Tibial artery (tissue), 4 donors: ENCODE measurements around the gene KREMEN2.
"Not testable (repeated sequence)": the region's sequence is repeated elsewhere in the genome, so short reads cannot be mapped to it uniquely, and the experiment has no call there.

ENCODE experiments used
- DNase-seq, 2 donors: peaks; one replicate each; pipeline ENCODE4 v3.0.0-alpha.2; 2019
- H3K27ac ChIP-seq, 2 donors: fragments of 200-600 bp; sonication (generic) in 1 of 2; 1 replicate in 1 of 2; 2 replicates in 1 of 2; pipeline ENCODE4 v1.5.1; 2018 to 2019; ENCODE audit warnings: mild to moderate bottlenecking in 1 of 2
- H3K27me3 ChIP-seq, 2 donors: fragments of 200-600 bp; sonication (generic) in 1 of 2; one replicate each; pipeline versions ENCODE4 v1.5.1 to v1.6.0; 2016 to 2019
- H3K36me3 ChIP-seq, 3 donors: fragments of 200-600 bp; sonication (generic) in 2 of 3; one replicate each; pipeline ENCODE4 v1.5.1; 2016 to 2019; ENCODE audit warnings: mild to moderate bottlenecking in 2 of 3
- H3K4me1 ChIP-seq, 4 donors: fragments of 200-600 bp; sonication (generic) in 2 of 4; 1 replicate in 3 of 4; 2 replicates in 1 of 4; pipeline ENCODE4 v1.5.1; 2016 to 2019
- H3K4me3 ChIP-seq, 2 donors: fragments of 200-600 bp; sonication (generic) in 1 of 2; 1 replicate in 1 of 2; 2 replicates in 1 of 2; pipeline ENCODE4 v1.5.1; 2018 to 2019; ENCODE audit warnings: mild to moderate bottlenecking in 2 of 2
- H3K9me3 ChIP-seq, 3 donors: fragments of 200-600 bp; sonication (generic) in 1 of 3; one replicate each; pipeline ENCODE4 v1.5.1; 2016 to 2019
- CTCF ChIP-seq, 2 experiments: fragments of 200-600 bp in 1 of 2; fragments of 450-650 bp in 1 of 2; IDR thresholded peaks; one replicate each; pipeline ENCODE4 v1.5.1; 2017 to 2019; ENCODE audit warnings: antibody characterized with exemption in 2 of 2, mild to moderate bottlenecking in 1 of 2, moderate library complexity in 1 of 2
- intact Hi-C: fragments of 100-400 bp; cut with DNase I; formaldehyde crosslinking; loops from one replicate; pipeline ENCODE4 v1.15.0; 2023; ENCODE audit warnings: low total_unique reads

Gene KREMEN2

DNA sequence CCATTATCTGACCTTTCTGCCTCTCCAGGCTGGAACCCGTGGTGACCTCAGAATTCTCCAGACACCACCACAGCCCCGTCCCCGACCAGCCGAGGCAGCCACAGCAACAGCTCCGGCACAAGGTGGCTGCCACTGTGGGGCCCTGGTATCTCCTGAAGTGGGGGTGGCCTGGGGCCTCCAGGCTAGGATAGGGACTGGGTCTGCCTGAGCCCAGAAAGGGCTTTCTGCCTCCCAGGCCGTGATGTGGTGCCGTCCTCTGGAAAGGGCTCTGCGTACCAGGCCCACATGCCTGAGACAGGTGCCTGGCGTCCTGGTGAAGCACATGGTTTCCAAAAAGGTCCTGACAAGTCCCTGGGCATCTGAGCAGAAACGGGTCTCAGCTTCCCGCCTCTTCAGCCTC lies 35.3 kb upstream of the KREMEN2 start:
- no peaks in the 10 kb centered on the region for H3K27me3 ChIP-seq
- no peak overlapping the region for H3K4me3 ChIP-seq
- no peak for TF ChIP-seq CTCF (IDR thresholded peaks at IDR 0.05)
- no peak overlapping the region for H3K27ac ChIP-seq
- H3K4me1 ChIP-seq, result peaks cover 0 to 21% (median 6%) of the 10 kb centered on the region in 4 donors
- intact Hi-C loops, result no loop called here
- no peaks in the 10 kb centered on the region for H3K9me3 ChIP-seq
- H3K36me3 ChIP-seq, result peaks cover 15 to 38% (median 32%) of the 10 kb centered on the region in 3 donors
- no peak for DNase-seq

- Histone ChIP-seq H3K4me1 (peaks cover 0 to 18% (median 6%) of the 10 kb centered on the region in 4 donors), H3K4me3 (no peak overlapping the region), H3K27me3 (no peaks in the 10 kb centered on the region), H3K36me3 (peaks cover 24 to 47% (median 40%) of the 10 kb centered on the region in 3 donors), H3K27ac (no peak overlapping the region), H3K9me3 (no peaks in the 10 kb centered on the region)
- intact Hi-C loops, result no loop called here
- no peak for DNase-seq
- TF ChIP-seq CTCF (IDR thresholded peaks at IDR 0.05), result no peak
Observed at GRCh38 chr16:2929693-2930092, 34.4 kb upstream of the KREMEN2 start.

- H3K4me3 ChIP-seq, result no peak overlapping the region
- H3K27ac ChIP-seq, result no peak overlapping the region
- no peaks in the 10 kb centered on the region for H3K27me3 ChIP-seq
- peaks cover 30 to 53% (median 43%) of the 10 kb centered on the region in 3 donors for H3K36me3 ChIP-seq
- intact Hi-C loops, result no loop called here
- no peak for DNase-seq
- TF ChIP-seq CTCF (IDR thresholded peaks at IDR 0.05), result no peak
- H3K9me3 ChIP-seq, result no peaks in the 10 kb centered on the region
- H3K4me1 ChIP-seq, result peaks cover 0 to 12% (median 6%) of the 10 kb centered on the region in 4 donors
Observed at GRCh38 chr16:2930236-2930635, 33.8 kb upstream of the KREMEN2 start.

- intact Hi-C loops, H3K9me3 ChIP-seq, H3K4me1 ChIP-seq, H3K27me3 ChIP-seq, DNase-seq, H3K4me3 ChIP-seq, H3K27ac ChIP-seq: not testable (repeated sequence)
- H3K36me3 ChIP-seq, result peaks cover 37 to 64% (median 52%) of the 10 kb centered on the region in 3 donors
Observed at GRCh38 chr16:2931231-2931914, 32.7 kb upstream of the KREMEN2 start.

DNA sequence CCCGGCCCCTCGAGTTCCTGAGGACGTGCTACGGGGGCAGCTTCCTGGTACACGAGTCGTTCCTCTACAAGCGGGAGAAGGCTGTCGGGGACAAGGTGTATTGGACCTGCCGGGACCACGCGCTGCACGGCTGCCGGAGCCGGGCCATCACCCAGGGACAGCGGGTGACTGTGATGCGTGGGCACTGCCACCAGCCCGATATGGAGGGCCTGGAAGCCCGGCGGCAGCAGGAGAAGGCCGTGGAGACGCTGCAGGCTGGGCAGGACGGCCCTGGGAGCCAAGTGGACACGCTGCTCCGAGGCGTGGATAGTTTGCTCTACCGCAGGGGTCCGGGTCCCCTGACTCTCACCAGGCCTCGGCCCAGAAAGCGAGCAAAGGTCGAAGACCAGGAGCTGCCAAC lies 30.9 kb upstream of the KREMEN2 start:
- Histone ChIP-seq H3K27ac (no peak overlapping the region), H3K27me3 (no peaks in the 10 kb centered on the region), H3K4me1 (no peaks in the 10 kb centered on the region), H3K9me3 (no peaks in the 10 kb centered on the region), H3K4me3 (no peak overlapping the region), H3K36me3 (peaks cover 55 to 82% (median 70%) of the 10 kb centered on the region in 3 donors)
- intact Hi-C loops, result no loop called here
- DNase-seq, result no peak
- TF ChIP-seq CTCF (IDR thresholded peaks at IDR 0.05), result no peak

- peaks cover 59 to 87% (median 76%) of the 10 kb centered on the region in 3 donors for H3K36me3 ChIP-seq
- intact Hi-C loops, result no loop called here
- no peak for DNase-seq
- no peaks in the 10 kb centered on the region for H3K27me3 ChIP-seq
- H3K4me3 ChIP-seq, result no peak overlapping the region
- H3K9me3 ChIP-seq, result no peaks in the 10 kb centered on the region
- no peak overlapping the region for H3K27ac ChIP-seq
- no peak for TF ChIP-seq CTCF (IDR thresholded peaks at IDR 0.05)
- no peaks in the 10 kb centered on the region for H3K4me1 ChIP-seq
Observed at GRCh38 chr16:2933701-2934100, 30.4 kb upstream of the KREMEN2 start.
